WERI-Rb-1 (cell line): ENCODE measurements around the gene GLB1L2.

ENCODE experiments used
- DNase-seq: peaks from one replicate; pipeline ENCODE4 v3.0.0-alpha.2; 2020
- H3K27ac ChIP-seq: fragments of 250-450 bp; sonication (Bioruptor Pico); 2 replicates; pipeline ENCODE4 v1.5.1; 2020; ENCODE audit warnings: mild to moderate bottlenecking, moderate library complexity
- H3K27me3 ChIP-seq: fragments of 250-450 bp; sonication (Bioruptor Pico); 2 replicates; pipeline ENCODE4 v1.5.1; 2021; ENCODE audit warnings: mild to moderate bottlenecking, low read depth, moderate library complexity; ENCODE audit not compliant: insufficient read depth, severe bottlenecking
- H3K36me3 ChIP-seq: fragments of 250-450 bp; sonication (Bioruptor Pico); 2 replicates; pipeline ENCODE4 v1.5.1; 2020; ENCODE audit warnings: mild to moderate bottlenecking, moderate library complexity
- H3K4me3 ChIP-seq: 2 replicates; pipeline ENCODE4 v1.5.1; 2011; ENCODE audit warnings: low read depth, mild to moderate bottlenecking, control low read depth, low read length
- H3K9me3 ChIP-seq: fragments of 250-450 bp; sonication (Bioruptor Pico); 2 replicates; pipeline ENCODE4 v1.5.1; 2021; ENCODE audit warnings: mild to moderate bottlenecking, moderate library complexity; ENCODE audit not compliant: severe bottlenecking
- CTCF ChIP-seq: IDR thresholded peaks from 2 replicates; pipeline ENCODE4 v1.5.1; 2011; ENCODE audit warnings: low read depth, mild to moderate bottlenecking, control low read depth, inconsistent platforms, low read length

GLB1L2 gene

GRCh38 chr11:134401825-134402809, 70.3 kb downstream of the GLB1L2 start:
- H3K27ac ChIP-seq = no peak overlapping the region
- no peak for DNase-seq
- H3K27me3 ChIP-seq = peaks cover 43% of the 10 kb centered on the region
- H3K36me3 ChIP-seq = no peaks in the 10 kb centered on the region
- TF ChIP-seq CTCF = no peak
- H3K4me3 ChIP-seq = no peak overlapping the region
- no peaks in the 10 kb centered on the region for H3K9me3 ChIP-seq

GRCh38 chr11:134402910-134403309, 71.1 kb downstream of the GLB1L2 start:
- Histone ChIP-seq H3K27me3 (peaks cover 42% of the 10 kb centered on the region), H3K36me3 (no peaks in the 10 kb centered on the region), H3K4me3 (no peak overlapping the region), H3K27ac (no peak overlapping the region), H3K9me3 (no peaks in the 10 kb centered on the region)
- DNase-seq = no peak
- TF ChIP-seq CTCF = no peak

GRCh38 chr11:134404575-134405341, 73.0 kb downstream of the GLB1L2 start:
- no peak for DNase-seq
- Histone ChIP-seq H3K4me3 (no peak overlapping the region), H3K27me3 (peaks cover 32% of the 10 kb centered on the region), H3K36me3 (no peaks in the 10 kb centered on the region), H3K27ac (no peak overlapping the region), H3K9me3 (no peaks in the 10 kb centered on the region)
- no peak for TF ChIP-seq CTCF

- Histone ChIP-seq H3K9me3 (no peaks in the 10 kb centered on the region), H3K27me3 (peaks cover 32% of the 10 kb centered on the region), H3K27ac (no peak overlapping the region), H3K36me3 (no peaks in the 10 kb centered on the region), H3K4me3 (no peak overlapping the region)
- no peak for DNase-seq
- no peak for TF ChIP-seq CTCF
These were observed 73.6 kb downstream of the GLB1L2 start for GRCh38 chr11:134405436-134405835.

GRCh38 chr11:134405841-134406240, 74.1 kb downstream of the GLB1L2 start:
- H3K36me3 ChIP-seq = no peaks in the 10 kb centered on the region
- TF ChIP-seq CTCF = no peak
- DNase-seq = no peak
- no peak overlapping the region for H3K4me3 ChIP-seq
- H3K27ac ChIP-seq = no peak overlapping the region
- no peaks in the 10 kb centered on the region for H3K9me3 ChIP-seq
- H3K27me3 ChIP-seq = peaks cover 32% of the 10 kb centered on the region
